ENCODE results near the gene REV1.

GRCh38 chr2:99430614-99431291 lies 59.1 kb downstream of the REV1 start:
- TF ChIP-seq POLR2AphosphoS5 (IDR thresholded peaks at IDR 0.05; ENCODE audit: low read depth, low read length) (no peak), ZNF740 (CRISPR knock-in tag; IDR thresholded peaks at IDR 0.05) (no peak), TBP (CRISPR knock-in tag; IDR thresholded peaks at IDR 0.05) (no peak), HMG20B (CRISPR knock-in tag; conservative IDR thresholded peaks at IDR 0.05) (no peak), ZNF496 (CRISPR knock-in tag; IDR thresholded peaks at IDR 0.05; ENCODE audit: insufficient replicate concordance) (no peak), ZNF619 (CRISPR knock-in tag; IDR thresholded peaks at IDR 0.05) (no peak), FOXM1 (CRISPR knock-in tag; IDR thresholded peaks at IDR 0.05) (no peak), EZH2 (conservative IDR thresholded peaks at IDR 0.05; ENCODE audit: low read depth, low read length) (no peak), CTCF (CRISPR knock-in tag; IDR thresholded peaks at IDR 0.05) (no peak), SIN3A (IDR thresholded peaks at IDR 0.05; ENCODE audit: borderline replicate concordance, low read depth, low read length) (no peak), DMTF1 (CRISPR knock-in tag; IDR thresholded peaks at IDR 0.05) (no peak), ZNF597 (CRISPR knock-in tag; IDR thresholded peaks at IDR 0.05) (no peak), MTERF4 (CRISPR knock-in tag; IDR thresholded peaks at IDR 0.05) (no peak), SRSF1 (optimal IDR thresholded peaks at IDR 0.05; ENCODE audit: low read depth, low read length) (no peak)
